Measurements from ENCODE around the gene BRME1.

DNA sequence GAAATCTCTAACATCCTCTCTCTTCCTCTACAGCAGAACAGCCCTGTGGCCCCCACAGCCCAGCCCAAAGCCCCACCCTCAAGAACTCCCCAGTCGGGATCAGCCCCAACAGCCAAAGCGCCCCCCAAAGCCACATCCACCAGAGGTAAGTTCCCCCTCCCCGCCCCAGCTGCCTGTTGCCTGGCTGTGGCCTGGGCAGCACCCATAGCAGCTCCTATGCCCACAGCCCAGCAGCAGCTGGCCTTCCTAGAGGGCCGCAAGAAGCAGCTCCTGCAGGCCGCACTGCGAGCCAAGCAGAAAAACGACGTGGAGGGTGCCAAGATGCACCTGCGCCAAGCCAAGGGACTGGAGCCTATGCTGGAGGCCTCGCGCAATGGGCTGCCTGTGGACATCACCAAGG is 14.6 kb upstream of the BRME1 start:
- TF ChIP-seq EZH2 (IDR thresholded peaks at IDR 0.05; ENCODE audit: borderline replicate concordance, insufficient read depth, low read length, poor library complexity, severe bottlenecking) (no peak), POLR2AphosphoS5 (IDR thresholded peaks at IDR 0.05) (no peak), MXI1 (conservative IDR thresholded peaks at IDR 0.05; ENCODE audit: poor library complexity, severe bottlenecking) (no peak), CTCF (IDR thresholded peaks at IDR 0.05; ENCODE audit: poor library complexity, severe bottlenecking) (no peak), RAD21 (conservative IDR thresholded peaks at IDR 0.05) (no peak), EP300 (conservative IDR thresholded peaks at IDR 0.05; ENCODE audit: poor library complexity, severe bottlenecking) (no peak)
- TF ChIP-seq, protein P1, sequence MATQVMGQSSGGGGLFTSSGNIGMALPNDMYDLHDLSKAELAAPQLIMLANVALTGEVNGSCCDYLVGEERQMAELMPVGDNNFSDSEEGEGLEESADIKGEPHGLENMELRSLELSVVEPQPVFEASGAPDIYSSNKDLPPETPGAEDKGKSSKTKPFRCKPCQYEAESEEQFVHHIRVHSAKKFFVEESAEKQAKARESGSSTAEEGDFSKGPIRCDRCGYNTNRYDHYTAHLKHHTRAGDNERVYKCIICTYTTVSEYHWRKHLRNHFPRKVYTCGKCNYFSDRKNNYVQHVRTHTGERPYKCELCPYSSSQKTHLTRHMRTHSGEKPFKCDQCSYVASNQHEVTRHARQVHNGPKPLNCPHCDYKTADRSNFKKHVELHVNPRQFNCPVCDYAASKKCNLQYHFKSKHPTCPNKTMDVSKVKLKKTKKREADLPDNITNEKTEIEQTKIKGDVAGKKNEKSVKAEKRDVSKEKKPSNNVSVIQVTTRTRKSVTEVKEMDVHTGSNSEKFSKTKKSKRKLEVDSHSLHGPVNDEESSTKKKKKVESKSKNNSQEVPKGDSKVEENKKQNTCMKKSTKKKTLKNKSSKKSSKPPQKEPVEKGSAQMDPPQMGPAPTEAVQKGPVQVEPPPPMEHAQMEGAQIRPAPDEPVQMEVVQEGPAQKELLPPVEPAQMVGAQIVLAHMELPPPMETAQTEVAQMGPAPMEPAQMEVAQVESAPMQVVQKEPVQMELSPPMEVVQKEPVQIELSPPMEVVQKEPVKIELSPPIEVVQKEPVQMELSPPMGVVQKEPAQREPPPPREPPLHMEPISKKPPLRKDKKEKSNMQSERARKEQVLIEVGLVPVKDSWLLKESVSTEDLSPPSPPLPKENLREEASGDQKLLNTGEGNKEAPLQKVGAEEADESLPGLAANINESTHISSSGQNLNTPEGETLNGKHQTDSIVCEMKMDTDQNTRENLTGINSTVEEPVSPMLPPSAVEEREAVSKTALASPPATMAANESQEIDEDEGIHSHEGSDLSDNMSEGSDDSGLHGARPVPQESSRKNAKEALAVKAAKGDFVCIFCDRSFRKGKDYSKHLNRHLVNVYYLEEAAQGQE (IDR thresholded peaks at IDR 0.05; ENCODE audit: borderline replicate concordance) = no peak
